GM19023 (cell line): ENCODE results near the gene PGA3.
"Not testable (repeated sequence)": the region's sequence is repeated elsewhere in the genome, so short reads cannot be mapped to it uniquely, and the experiment has no call there.

Source experiments
- ATAC-seq: cut with Tn5 transposase; IDR thresholded peaks from one replicate; pipeline ENCODE4 v1.9.1; 2021; ENCODE audit warnings: mild to moderate bottlenecking, moderate library complexity; ENCODE audit not compliant: unreplicated experiment

PGA3 gene

DNA sequence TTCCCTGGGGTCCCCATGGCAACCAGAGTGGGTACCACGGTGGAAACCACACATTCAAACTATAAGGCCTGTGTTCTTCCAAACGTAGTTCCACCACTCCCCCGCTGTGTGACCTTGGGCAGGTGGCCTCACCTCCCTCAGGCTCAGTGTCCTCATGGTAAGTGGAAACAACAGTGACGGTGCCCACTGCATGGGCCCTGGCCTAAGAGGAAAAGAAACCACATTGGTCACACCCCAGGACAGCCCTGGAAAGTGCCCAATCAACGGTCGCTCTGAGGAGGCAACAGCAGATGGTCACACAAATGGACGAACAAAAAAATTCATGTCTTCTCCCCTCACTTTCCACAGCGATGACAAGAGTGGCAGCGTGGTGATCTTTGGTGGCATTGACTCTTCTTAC lies 44.8 kb downstream of the PGA3 start:
- not testable (repeated sequence) for ATAC-seq

DNA sequence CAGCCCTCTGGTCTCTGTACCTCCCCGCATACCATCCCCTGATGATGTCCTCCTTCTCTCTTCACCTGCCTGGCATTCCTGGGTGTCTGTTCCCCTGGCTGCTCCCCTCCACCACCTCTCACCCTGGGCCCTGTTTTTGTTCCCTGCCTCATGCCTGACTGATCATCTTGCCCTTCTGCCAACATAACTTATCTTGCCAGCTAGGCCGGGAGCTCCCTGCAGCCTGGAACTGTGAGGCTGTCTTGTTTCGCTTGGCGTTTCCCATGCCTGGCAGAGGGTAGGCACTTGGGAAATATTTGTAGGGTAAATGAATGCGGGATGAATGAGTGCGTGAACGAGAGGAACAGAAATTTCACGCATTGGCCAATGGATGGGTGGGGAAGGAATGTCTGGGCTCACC lies 45.9 kb downstream of the PGA3 start:
- ATAC-seq, result not testable (repeated sequence)

DNA sequence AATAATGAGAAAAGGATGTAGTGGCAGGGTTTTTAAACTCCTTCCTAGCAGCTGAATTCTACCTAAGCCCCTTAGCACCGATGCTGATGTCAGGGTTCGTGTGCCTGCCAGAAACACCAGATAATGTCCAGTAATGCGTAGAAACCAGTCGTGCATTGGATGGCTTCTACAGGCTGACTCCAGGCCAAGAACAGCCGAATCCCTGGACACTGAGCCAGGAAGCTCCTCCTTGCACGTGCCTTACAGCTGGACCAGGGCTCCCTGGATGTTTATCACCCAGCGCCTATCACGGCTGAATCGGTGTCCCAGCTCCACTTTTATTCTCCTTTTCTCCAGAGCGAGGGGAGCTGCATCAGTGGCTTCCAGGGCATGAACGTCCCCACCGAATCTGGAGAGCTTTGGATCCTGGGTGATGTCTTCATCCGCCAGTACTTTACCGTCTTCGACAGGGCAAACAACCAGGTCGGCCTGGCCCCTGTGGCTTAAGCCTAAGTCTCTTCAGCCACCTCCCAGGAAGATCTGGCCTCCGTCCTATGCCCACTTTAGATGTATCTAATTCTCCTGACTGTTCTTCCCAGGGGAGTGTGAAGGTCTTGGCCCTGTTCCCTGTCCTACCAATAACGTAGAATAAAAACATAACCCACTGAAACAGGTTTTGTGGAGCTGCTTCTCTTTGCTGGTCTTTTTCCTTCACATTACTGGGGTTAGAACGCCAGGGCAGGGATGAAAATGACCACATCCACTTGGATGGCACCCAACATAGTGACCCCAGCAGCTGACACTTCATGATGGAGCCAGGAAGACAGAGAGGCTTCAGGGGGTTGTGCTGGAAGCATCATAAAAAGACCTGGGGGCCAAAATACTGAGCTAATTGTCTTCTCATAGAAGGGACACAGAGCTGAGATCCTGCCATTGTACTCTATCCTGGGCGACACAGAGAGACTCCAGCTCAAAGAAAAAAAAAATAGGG lies 47.8 kb downstream of the PGA3 start:
- ATAC-seq, result not testable (repeated sequence)

DNA sequence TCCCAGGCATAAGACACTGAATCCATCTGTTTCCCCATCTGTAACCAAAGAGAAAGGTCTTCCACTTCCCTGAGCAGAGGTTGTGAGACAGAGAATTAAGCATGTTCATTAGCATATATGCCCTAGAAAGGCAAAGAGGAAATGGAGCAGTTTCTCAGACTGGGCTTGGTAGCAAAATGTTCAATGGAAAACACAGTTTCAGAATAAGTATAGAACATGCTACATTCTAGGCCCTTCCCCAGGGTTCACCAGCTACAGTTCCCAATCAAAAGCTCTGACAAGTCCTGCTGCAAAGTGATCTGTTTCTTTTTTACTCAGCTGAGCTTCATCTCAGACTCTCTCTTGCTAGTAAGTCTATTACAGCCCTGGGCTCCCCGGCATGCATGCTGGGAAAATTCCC lies 49.0 kb downstream of the PGA3 start:
- ATAC-seq, result not testable (repeated sequence)

DNA sequence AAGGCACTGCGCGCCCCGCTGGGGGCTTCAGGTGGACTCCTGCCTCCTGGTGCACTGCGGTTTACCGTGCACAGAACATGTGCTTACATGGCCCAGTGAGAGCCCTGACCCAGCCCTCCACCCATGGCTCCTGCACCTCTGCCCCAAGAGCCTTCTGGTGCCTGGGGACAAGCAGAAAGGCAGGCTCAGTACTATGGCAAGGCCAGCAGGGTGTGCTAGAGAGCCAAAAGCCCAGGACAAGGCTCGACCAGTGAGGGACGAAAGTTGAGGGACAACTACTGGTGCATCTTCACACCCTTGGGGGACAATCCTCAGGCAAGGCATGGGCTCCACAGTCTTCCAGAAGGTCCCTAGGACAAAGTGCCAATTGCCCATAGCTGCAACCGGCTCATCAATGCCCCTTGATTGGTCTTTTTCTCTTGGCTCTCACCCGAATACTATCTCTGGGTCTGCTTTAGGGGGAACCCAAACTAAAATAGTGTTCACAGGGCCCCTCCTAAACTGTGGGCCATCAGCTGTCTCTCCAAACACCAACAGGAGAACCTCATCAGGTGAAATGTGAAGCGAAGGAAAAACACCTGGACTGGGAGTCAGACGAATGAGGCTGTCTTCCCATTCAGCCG lies 51.2 kb downstream of the PGA3 start:
- no peak for ATAC-seq

DNA sequence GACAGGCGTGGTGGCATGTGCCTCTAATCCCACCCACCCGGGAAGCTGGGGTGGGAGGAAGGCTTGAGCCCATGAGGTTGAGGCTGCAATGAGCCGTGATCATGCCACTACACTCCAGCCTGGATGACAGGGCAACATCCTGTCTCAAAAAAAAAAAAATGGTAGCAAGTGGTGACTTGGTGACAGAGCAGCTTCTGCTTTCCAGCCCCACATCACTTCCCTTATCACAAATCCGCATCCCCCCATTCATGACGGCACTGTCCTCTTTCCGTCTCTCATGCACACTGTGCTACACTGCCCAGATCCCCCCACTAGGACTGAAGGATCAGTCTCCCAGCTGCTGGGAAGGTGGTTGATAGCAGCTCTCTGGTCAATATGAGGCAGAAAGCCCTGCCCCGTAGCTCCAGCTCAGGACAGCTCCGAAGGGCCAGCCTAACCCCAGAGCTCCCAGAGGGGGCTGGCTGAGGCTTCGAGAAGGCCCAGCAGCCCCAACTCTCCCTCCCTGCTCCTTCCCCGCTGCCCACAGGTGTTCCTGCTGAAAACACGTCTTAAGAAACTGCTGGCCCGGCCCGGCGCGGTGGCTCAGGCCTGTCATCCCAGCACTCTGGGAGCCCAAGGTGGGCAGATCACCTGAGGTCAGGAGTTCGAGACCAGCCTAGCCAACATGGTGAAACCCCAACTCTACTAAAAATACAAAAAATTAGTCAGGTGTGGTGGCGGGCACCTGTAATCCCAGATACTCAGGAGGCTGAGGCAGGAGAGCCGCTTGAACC lies 53.6 kb downstream of the PGA3 start:
- ATAC-seq, result no peak

DNA sequence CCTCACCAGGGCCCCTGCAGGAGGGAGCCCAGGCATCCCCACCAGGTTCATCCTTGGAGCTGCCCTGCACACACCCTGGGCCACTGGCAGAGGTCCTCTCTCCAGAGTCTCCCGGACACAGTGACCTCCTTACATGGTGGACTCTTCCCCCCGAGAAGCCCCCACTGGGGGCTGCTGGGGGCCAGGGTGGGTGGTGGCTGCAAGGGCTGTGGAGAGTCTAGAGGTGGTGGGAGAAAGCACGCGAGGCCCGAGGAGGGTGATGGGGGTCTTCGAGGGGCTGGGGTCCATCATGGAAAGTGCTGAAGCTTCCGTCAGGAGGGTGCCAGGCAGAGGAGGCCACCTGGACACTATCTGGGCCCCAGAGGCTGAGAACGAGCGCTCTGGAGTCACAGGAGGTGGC lies 55.2 kb downstream of the PGA3 start:
- no peak for ATAC-seq

DNA sequence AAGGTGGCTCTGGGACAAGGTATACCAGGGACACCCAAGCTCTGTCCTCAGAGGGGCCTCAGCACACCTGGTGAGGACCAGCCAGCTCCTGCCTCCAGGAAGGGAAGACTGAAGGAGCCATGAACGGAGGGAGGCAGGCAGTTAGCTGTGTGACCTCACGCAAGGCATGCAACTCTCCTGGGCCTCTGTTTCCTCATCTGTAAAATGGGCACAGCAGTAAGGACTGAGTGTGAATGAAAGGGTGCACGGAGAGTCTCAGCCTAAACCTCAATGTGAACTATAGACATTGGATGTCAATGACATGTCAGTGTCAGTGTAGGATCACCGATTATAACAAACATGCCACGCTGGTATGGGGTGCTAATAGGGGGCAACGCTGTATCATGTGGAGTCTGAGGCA lies 56.0 kb downstream of the PGA3 start:
- ATAC-seq, result no peak
